ENCODE measurements around the gene ANKK1.

DNA sequence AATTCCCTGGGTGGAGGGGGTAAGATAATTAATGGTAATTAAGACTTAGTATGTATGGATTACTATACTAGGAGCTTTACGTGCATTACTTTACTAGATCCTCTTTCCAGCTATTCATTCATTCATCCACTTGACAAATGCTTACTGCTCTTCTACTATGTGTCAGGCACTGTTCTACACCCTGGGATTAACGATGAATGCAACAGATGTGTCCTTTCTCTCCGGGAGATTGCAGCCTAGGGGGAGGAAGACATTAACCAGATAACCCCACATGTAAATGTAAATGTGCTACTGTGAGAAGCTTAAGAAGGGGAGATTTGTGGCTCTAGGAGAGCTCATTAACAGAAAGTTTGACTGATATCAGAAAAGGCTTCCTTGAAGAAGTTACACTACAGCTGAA, 1.7 kb downstream of the ANKK1 start:
- TF ChIP-seq, protein P1, sequence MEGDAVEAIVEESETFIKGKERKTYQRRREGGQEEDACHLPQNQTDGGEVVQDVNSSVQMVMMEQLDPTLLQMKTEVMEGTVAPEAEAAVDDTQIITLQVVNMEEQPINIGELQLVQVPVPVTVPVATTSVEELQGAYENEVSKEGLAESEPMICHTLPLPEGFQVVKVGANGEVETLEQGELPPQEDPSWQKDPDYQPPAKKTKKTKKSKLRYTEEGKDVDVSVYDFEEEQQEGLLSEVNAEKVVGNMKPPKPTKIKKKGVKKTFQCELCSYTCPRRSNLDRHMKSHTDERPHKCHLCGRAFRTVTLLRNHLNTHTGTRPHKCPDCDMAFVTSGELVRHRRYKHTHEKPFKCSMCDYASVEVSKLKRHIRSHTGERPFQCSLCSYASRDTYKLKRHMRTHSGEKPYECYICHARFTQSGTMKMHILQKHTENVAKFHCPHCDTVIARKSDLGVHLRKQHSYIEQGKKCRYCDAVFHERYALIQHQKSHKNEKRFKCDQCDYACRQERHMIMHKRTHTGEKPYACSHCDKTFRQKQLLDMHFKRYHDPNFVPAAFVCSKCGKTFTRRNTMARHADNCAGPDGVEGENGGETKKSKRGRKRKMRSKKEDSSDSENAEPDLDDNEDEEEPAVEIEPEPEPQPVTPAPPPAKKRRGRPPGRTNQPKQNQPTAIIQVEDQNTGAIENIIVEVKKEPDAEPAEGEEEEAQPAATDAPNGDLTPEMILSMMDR (conservative IDR thresholded peaks at IDR 0.05) = no peak
- TF ChIP-seq ZFX (IDR thresholded peaks at IDR 0.05) = no peak
